Common myeloid progenitor, CD34-positive (primary cell): ENCODE measurements around the gene ASMT.

Experiments used
- CTCF ChIA-PET: fragments of 350-600 bp; sonication (Branson Sonifier 250); formaldehyde crosslinking; loops from one replicate; lab custom pipeline; 2021; ENCODE audit warnings: antibody characterized with exemption; lab: Charles Lee
- POLR2A ChIA-PET: fragments of 350-600 bp; sonication (Branson Sonifier 250); formaldehyde crosslinking; loops from one replicate; lab custom pipeline; 2021; ENCODE audit warnings: antibody characterized with exemption; lab: Charles Lee
- DNase-seq, 3 donors: peaks; one replicate each; pipeline versions ENCODE4 v3.0.0 to v3.0.0-alpha.2; 2013
- H3K27ac ChIP-seq, 2 experiments: 1 replicate in 1 of 2; 2 replicates in 1 of 2; pipeline ENCODE4 v1.7.0; 2013; ENCODE audit warnings: inconsistent platforms in 2 of 2, low read length in 2 of 2, mild to moderate bottlenecking in 2 of 2, low read depth in 1 of 2, moderate library complexity in 1 of 2; ENCODE audit not compliant: severe bottlenecking in 2 of 2, insufficient read depth in 1 of 2, poor library complexity in 1 of 2
- H3K27me3 ChIP-seq, 5 experiments: replicated peaks in 2 of 5; 1 replicate in 3 of 5; 2 replicates in 2 of 5; pipeline versions ENCODE4 v1.6.1 to v1.7.0; 2013; ENCODE audit warnings: low read length in 4 of 5, mild to moderate bottlenecking in 2 of 5, moderate library complexity in 2 of 5, inconsistent platforms in 1 of 5; ENCODE audit not compliant: insufficient read depth in 5 of 5, control insufficient read depth in 4 of 5
- H3K36me3 ChIP-seq, 4 experiments: 1 replicate in 2 of 4; 2 replicates in 2 of 4; pipeline versions ENCODE4 v1.6.1 to v1.7.0; 2013; ENCODE audit warnings: low read length in 3 of 4, control low read depth in 1 of 4, mild to moderate bottlenecking in 1 of 4; ENCODE audit not compliant: control insufficient read depth in 4 of 4, insufficient read depth in 4 of 4
- H3K4me1 ChIP-seq, 4 experiments: 1 replicate in 3 of 4; 2 replicates in 1 of 4; pipeline versions ENCODE4 v1.6.1 to v1.7.1; 2013; ENCODE audit warnings: low read length in 3 of 4, mild to moderate bottlenecking in 3 of 4, control low read depth in 1 of 4, inconsistent platforms in 1 of 4, moderate library complexity in 1 of 4; ENCODE audit not compliant: control insufficient read depth in 4 of 4, insufficient read depth in 4 of 4; ENCODE audit errors: control extremely low read depth in 1 of 4
- H3K4me3 ChIP-seq, 7 experiments: 1 replicate in 4 of 7; 2 replicates in 3 of 7; pipeline versions ENCODE4 v1.5.1 to v1.7.0; 2013; ENCODE audit warnings: mild to moderate bottlenecking in 7 of 7, low read length in 6 of 7, moderate library complexity in 6 of 7, inconsistent platforms in 2 of 7, low read depth in 2 of 7, control low read depth in 1 of 7; ENCODE audit not compliant: insufficient read depth in 4 of 7, control insufficient read depth in 1 of 7; ENCODE audit errors: extremely low read depth in 1 of 7
- H3K9me3 ChIP-seq, 5 experiments: 1 replicate in 4 of 5; 2 replicates in 1 of 5; pipeline versions ENCODE4 v1.6.1 to v1.7.1; 2013; ENCODE audit warnings: low read length in 4 of 5, mild to moderate bottlenecking in 2 of 5, inconsistent platforms in 1 of 5, low read depth in 1 of 5, moderate library complexity in 1 of 5; ENCODE audit not compliant: control insufficient read depth in 4 of 5, insufficient read depth in 2 of 5; ENCODE audit errors: control extremely low read depth in 1 of 5
- WGBS: methylation state at CpG from one replicate; pipeline ENCODE4 v1.1.5; 2013; ENCODE audit not compliant: insufficient coverage; 5-methylcytosine and 5-hydroxymethylcytosine counted together

Gene ASMT

GRCh38 chrX:1606496-1606895 lies 8.4 kb upstream of the ASMT start:
- H3K4me3 ChIP-seq: no peak overlapping the region
- DNase-seq: no peak
- ChIA-PET POLR2A (no interaction called here), CTCF (no interaction called here)
- peaks cover 0 to 14% (median 11%) of the 10 kb centered on the region in 4 experiments for H3K4me1 ChIP-seq
- H3K27me3 ChIP-seq: no peaks in the 10 kb centered on the region
- 100% methylated on average over 6 of the region's 11 CpGs for WGBS
- peaks cover 0 to 11% (median 1%) of the 10 kb centered on the region in 5 experiments for H3K9me3 ChIP-seq
- no peak overlapping the region for H3K27ac ChIP-seq
- peaks cover 8 to 24% (median 20%) of the 10 kb centered on the region in 4 experiments for H3K36me3 ChIP-seq

DNA sequence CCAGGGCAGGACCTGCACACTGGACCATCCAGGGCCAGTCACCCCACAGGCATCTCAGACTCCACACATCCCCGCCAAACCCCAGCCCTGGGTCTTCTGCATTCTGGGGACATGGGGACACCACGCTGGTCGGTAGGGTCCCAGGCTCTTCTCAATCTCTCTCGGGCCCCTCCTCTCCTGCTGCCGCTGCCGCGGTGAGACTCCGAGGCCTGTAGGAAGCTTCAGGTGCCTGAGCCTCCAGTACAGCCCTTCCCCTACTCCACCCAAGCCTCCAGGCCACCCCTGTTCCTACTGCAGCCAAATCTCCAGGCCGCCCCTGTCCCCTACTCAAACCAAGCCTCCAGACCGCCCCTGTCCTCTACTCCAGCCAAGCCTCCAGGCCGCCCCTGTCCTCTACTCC lies 5.5 kb upstream of the ASMT start:
- ChIA-PET POLR2A (no interaction called here), CTCF (no interaction called here)
- 95% methylated on average over 9 of the region's 11 CpGs for WGBS
- H3K36me3 ChIP-seq: peaks cover 0 to 3% (median 1%) of the 10 kb centered on the region in 4 experiments
- H3K4me1 ChIP-seq: peaks cover 0 to 14% (median 11%) of the 10 kb centered on the region in 4 experiments
- H3K27me3 ChIP-seq: no peaks in the 10 kb centered on the region
- H3K27ac ChIP-seq: no peak overlapping the region
- no peaks in the 10 kb centered on the region for H3K9me3 ChIP-seq
- H3K4me3 ChIP-seq: no peak overlapping the region
- DNase-seq: no peak

GRCh38 chrX:1609762-1610161 lies 5.1 kb upstream of the ASMT start:
- H3K36me3 ChIP-seq: peaks cover 0 to 3% (median 1%) of the 10 kb centered on the region in 4 experiments
- no peaks in the 10 kb centered on the region for H3K27me3 ChIP-seq
- ChIA-PET POLR2A (no interaction called here), CTCF (no interaction called here)
- no peak overlapping the region for H3K27ac ChIP-seq
- DNase-seq: no peak
- 95% methylated on average over 4 of the region's 10 CpGs for WGBS
- no peak overlapping the region for H3K4me3 ChIP-seq
- H3K9me3 ChIP-seq: no peaks in the 10 kb centered on the region
- peaks cover 0 to 14% (median 11%) of the 10 kb centered on the region in 4 experiments for H3K4me1 ChIP-seq

- H3K4me1 ChIP-seq: peaks cover 0 to 14% (median 11%) of the 10 kb centered on the region in 4 experiments
- H3K4me3 ChIP-seq: no peak overlapping the region
- H3K36me3 ChIP-seq: peaks cover 0 to 3% (median 0%) of the 10 kb centered on the region in 4 experiments
- WGBS: 71% methylated on average over 10 of the region's 15 CpGs
- no peaks in the 10 kb centered on the region for H3K9me3 ChIP-seq
- POLR2A ChIA-PET: no interaction called here
- no peak overlapping the region for H3K27ac ChIP-seq
- DNase-seq: no peak
- CTCF ChIA-PET: no interaction called here
- no peaks in the 10 kb centered on the region for H3K27me3 ChIP-seq
Measured at GRCh38 chrX:1610166-1610565, 4.7 kb upstream of the ASMT start.

DNA sequence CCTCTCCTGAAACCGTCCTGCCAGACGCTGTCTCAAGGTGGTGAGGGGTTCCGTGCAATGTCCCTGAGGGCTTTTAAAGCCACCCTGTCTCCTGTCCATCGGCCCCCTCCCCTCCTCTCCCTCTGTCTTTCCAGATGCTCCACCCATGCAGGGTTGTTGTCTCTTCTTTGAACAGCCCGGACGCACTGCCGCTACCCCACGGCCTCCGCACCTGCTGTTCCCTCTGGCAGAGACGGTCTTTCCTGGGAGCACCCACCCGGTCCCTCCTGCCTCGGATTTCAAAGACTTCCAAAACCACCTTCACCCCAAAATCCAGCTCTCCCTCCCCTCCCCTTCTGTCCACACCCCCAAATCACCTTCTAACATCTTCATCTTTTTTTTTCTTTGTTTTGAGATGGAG lies 4.1 kb upstream of the ASMT start:
- Histone ChIP-seq H3K36me3 (peaks cover 0 to 3% (median 0%) of the 10 kb centered on the region in 4 experiments), H3K4me1 (peaks cover 0 to 14% (median 11%) of the 10 kb centered on the region in 4 experiments), H3K27ac (no peak overlapping the region), H3K27me3 (no peaks in the 10 kb centered on the region), H3K9me3 (no peaks in the 10 kb centered on the region), H3K4me3 (no peak overlapping the region)
- WGBS: 89% methylated on average over 12 of the region's 12 CpGs
- ChIA-PET POLR2A (no interaction called here), CTCF (no interaction called here)
- DNase-seq: no peak

- DNase-seq: no peak
- 96% methylated on average over 4 of the region's 5 CpGs for WGBS
- H3K4me3 ChIP-seq: no peak overlapping the region
- H3K9me3 ChIP-seq: no peaks in the 10 kb centered on the region
- H3K36me3 ChIP-seq: no peaks in the 10 kb centered on the region
- no peak overlapping the region for H3K27ac ChIP-seq
- H3K27me3 ChIP-seq: no peaks in the 10 kb centered on the region
- peaks cover 0 to 16% (median 13%) of the 10 kb centered on the region in 4 experiments for H3K4me1 ChIP-seq
- CTCF ChIA-PET: no interaction called here
- POLR2A ChIA-PET: no interaction called here
Measured at GRCh38 chrX:1612641-1613286, 2.1 kb upstream of the ASMT start.

DNA sequence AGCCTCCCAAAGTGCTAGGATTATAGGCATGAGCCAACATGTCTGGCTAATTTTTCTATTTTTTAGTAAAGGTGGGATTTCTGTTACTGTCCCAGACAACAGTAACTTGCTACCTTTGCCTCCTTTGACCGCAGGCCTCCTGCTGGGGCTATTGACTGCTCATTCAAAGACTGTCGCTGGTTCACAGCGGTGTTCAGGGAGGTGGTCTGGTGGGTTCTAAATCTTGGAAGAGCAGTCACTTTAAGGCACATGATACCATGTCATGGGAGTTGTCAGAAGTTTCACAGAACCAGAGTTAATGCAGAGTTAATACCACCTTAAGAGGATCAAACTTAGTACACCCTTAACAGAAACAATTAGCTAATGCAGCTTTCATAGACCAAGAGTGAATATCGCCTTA lies 3.8 kb downstream of the ASMT start:
- ChIA-PET CTCF (no interaction called here), POLR2A (no interaction called here)
- Histone ChIP-seq H3K27me3 (no peaks in the 10 kb centered on the region), H3K4me3 (no peak overlapping the region), H3K4me1 (peaks cover 0 to 13% (median 8%) of the 10 kb centered on the region in 4 experiments), H3K36me3 (no peaks in the 10 kb centered on the region), H3K27ac (no peak overlapping the region), H3K9me3 (no peaks in the 10 kb centered on the region)
- 82% methylated on average over 3 of the region's 4 CpGs for WGBS
- no peak for DNase-seq
